ENCODE results near the gene LYPD5.

Gene LYPD5

GRCh38 chr19:43749898-43750297 is 52.3 kb downstream of the LYPD5 start:
- DNase-seq: no peak

- DNase-seq: no peak
Observed at GRCh38 chr19:43749152-43749551, 53.1 kb downstream of the LYPD5 start.

- DNase-seq: no peak
Observed at GRCh38 chr19:43748685-43749084, 53.6 kb downstream of the LYPD5 start.

GRCh38 chr19:43748205-43748594 is 54.0 kb downstream of the LYPD5 start:
- no peak for DNase-seq

GRCh38 chr19:43747557-43748204 is 54.6 kb downstream of the LYPD5 start:
- no peak for DNase-seq
